SK-N-SH treated with all-trans-retinoic acid at 6 μM for 48 hours (cell line): ENCODE data around the gene RBM10.
"Not testable (repeated sequence)": the region's sequence is repeated elsewhere in the genome, so short reads cannot be mapped to it uniquely, and the experiment has no call there.

Experiments
- ATAC-seq: fragments of 200-7000 bp; cut with Tn5 transposase; 3 replicates; pipeline ENCODE4 v1.9.1; 2020; ENCODE audit warnings: mild to moderate bottlenecking, moderate library complexity
- ARNTL ChIP-seq: fragments of 450-650 bp; formaldehyde crosslinking; IDR thresholded peaks from 2 replicates; pipeline ENCODE4 v1.5.0; 2020; ENCODE audit warnings: low read depth, mild to moderate bottlenecking, moderate library complexity, borderline replicate concordance
- BACH2 ChIP-seq: fragments of 250-450 bp; sonication (Bioruptor Pico); IDR thresholded peaks from 2 replicates; pipeline ENCODE4 v1.9.0; 2021; ENCODE audit warnings: mild to moderate bottlenecking, borderline replicate concordance
- CREB5 ChIP-seq: fragments of 250-450 bp; sonication (Bioruptor Pico); IDR thresholded peaks from 2 replicates; pipeline ENCODE4 v1.5.1; 2020; ENCODE audit warnings: low read depth, mild to moderate bottlenecking, moderate library complexity
- ESRRG ChIP-seq: fragments of 250-450 bp; sonication (Bioruptor Pico); IDR thresholded peaks from 2 replicates; pipeline ENCODE4 v1.6.1; 2021; ENCODE audit warnings: mild to moderate bottlenecking
- GLIS3 ChIP-seq: fragments of 250-450 bp; sonication (Bioruptor Pico); IDR thresholded peaks from 2 replicates; pipeline ENCODE4 v1.5.0; 2020; ENCODE audit warnings: mild to moderate bottlenecking, moderate library complexity
- ISL1 ChIP-seq: fragments of 250-450 bp; sonication (Bioruptor Pico); IDR thresholded peaks from 2 replicates; pipeline ENCODE4 v2.1.2; 2022; ENCODE audit warnings: mild to moderate bottlenecking, moderate library complexity
- POU6F1 ChIP-seq: fragments of 250-450 bp; sonication (Bioruptor Pico); IDR thresholded peaks from 2 replicates; pipeline ENCODE4 v1.8.0; 2021; ENCODE audit warnings: low read depth, mild to moderate bottlenecking, moderate library complexity, borderline replicate concordance
- PPARA ChIP-seq: fragments of 250-450 bp; sonication (Bioruptor Pico); IDR thresholded peaks from 2 replicates; pipeline ENCODE4 v1.5.0; 2020; ENCODE audit warnings: mild to moderate bottlenecking, borderline replicate concordance
- RARB ChIP-seq: fragments of 250-450 bp; sonication (Bioruptor Pico); IDR thresholded peaks from 2 replicates; pipeline ENCODE4 v1.8.0; 2021; ENCODE audit warnings: mild to moderate bottlenecking, moderate library complexity
- SNAI2 ChIP-seq: fragments of 250-450 bp; sonication (Bioruptor Pico); IDR thresholded peaks from 2 replicates; pipeline ENCODE4 v1.5.0; 2020; ENCODE audit warnings: mild to moderate bottlenecking, moderate library complexity
- TCF4 ChIP-seq: fragments of 250-450 bp; sonication (Bioruptor Pico); IDR thresholded peaks from 2 replicates; pipeline ENCODE4 v1.8.0; 2021; ENCODE audit warnings: mild to moderate bottlenecking, moderate library complexity, borderline replicate concordance
- TOX ChIP-seq: fragments of 250-450 bp; sonication (Bioruptor Pico); IDR thresholded peaks from 2 replicates; pipeline ENCODE4 v1.8.0; 2021; ENCODE audit warnings: mild to moderate bottlenecking, moderate library complexity, borderline replicate concordance
- TSHZ2 ChIP-seq: fragments of 250-450 bp; sonication (Bioruptor Pico); IDR thresholded peaks from 2 replicates; pipeline ENCODE4 v1.5.0; 2020; ENCODE audit warnings: mild to moderate bottlenecking, moderate library complexity
- ZC3H10 ChIP-seq: fragments of 250-450 bp; sonication (Bioruptor Pico); IDR thresholded peaks from 2 replicates; pipeline ENCODE4 v1.5.1; 2021; ENCODE audit warnings: mild to moderate bottlenecking, moderate library complexity
- ZFP3 ChIP-seq: fragments of 250-450 bp; sonication (Bioruptor Pico); IDR thresholded peaks from 2 replicates; pipeline ENCODE4 v1.5.0; 2020; ENCODE audit warnings: mild to moderate bottlenecking, moderate library complexity
- ZFP30 ChIP-seq: fragments of 450-650 bp; formaldehyde crosslinking; IDR thresholded peaks from 2 replicates; pipeline ENCODE4 v1.5.0; 2022; ENCODE audit warnings: mild to moderate bottlenecking, moderate library complexity
- ZNF565 ChIP-seq: fragments of 450-650 bp; formaldehyde crosslinking; conservative IDR thresholded peaks from 2 replicates; pipeline ENCODE4 v1.5.0; 2020; ENCODE audit warnings: low read depth, mild to moderate bottlenecking, moderate library complexity
- ZNF70 ChIP-seq: fragments of 450-650 bp; formaldehyde crosslinking; IDR thresholded peaks from 2 replicates; pipeline ENCODE4 v1.5.0; 2020; ENCODE audit warnings: mild to moderate bottlenecking, moderate library complexity
- ZNF8 ChIP-seq: fragments of 450-650 bp; formaldehyde crosslinking; IDR thresholded peaks from 2 replicates; pipeline ENCODE4 v1.5.0; 2020; ENCODE audit warnings: mild to moderate bottlenecking, moderate library complexity

The RBM10 gene

GRCh38 chrX:47097018-47097417 is 48.0 kb upstream of the RBM10 start (continued):
- TF ChIP-seq POU6F1 = no peak
- TF ChIP-seq ZC3H10 (CRISPR knock-in tag) = no peak
- no peak for TF ChIP-seq RARB (CRISPR knock-in tag)
- TF ChIP-seq ZNF565 (CRISPR knock-in tag) = no peak
- TF ChIP-seq ARNTL (CRISPR knock-in tag) = no peak

- TF ChIP-seq ZNF565 (CRISPR knock-in tag) = no peak
- no peak for TF ChIP-seq ESRRG (CRISPR knock-in tag)
- TF ChIP-seq ZNF8 (CRISPR knock-in tag) = no peak
- no peak for TF ChIP-seq TSHZ2 (CRISPR knock-in tag)
- no peak for TF ChIP-seq GLIS3 (CRISPR knock-in tag)
- TF ChIP-seq CREB5 (CRISPR knock-in tag) = no peak
- TF ChIP-seq ZFP30 = no peak
- TF ChIP-seq POU6F1 = no peak
- no peak for TF ChIP-seq BACH2 (CRISPR knock-in tag)
- no peak for TF ChIP-seq TOX (CRISPR knock-in tag)
- no peak for ATAC-seq
Observed at GRCh38 chrX:47098338-47099094, 46.5 kb upstream of the RBM10 start.

GRCh38 chrX:47101206-47101605 is 43.8 kb upstream of the RBM10 start:
- ATAC-seq = no peak
- no peak for TF ChIP-seq ZFP3 (CRISPR knock-in tag)
- no peak for TF ChIP-seq SNAI2 (CRISPR knock-in tag)
- no peak for TF ChIP-seq TOX (CRISPR knock-in tag)
- no peak for TF ChIP-seq RARB (CRISPR knock-in tag)
- no peak for TF ChIP-seq PPARA (CRISPR knock-in tag)
- no peak for TF ChIP-seq GLIS3 (CRISPR knock-in tag)
- TF ChIP-seq ISL1 (CRISPR knock-in tag) = no peak
- TF ChIP-seq BACH2 (CRISPR knock-in tag) = no peak
- no peak for TF ChIP-seq TCF4 (CRISPR knock-in tag)
- TF ChIP-seq ZNF70 = no peak

GRCh38 chrX:47110936-47111615 is 33.9 kb upstream of the RBM10 start:
- not testable (repeated sequence) for ATAC-seq
